Loucy (cell line): Measurements from ENCODE around the gene TMEM132E.

Experiments
- H2AFZ ChIP-seq: fragments of 200-600 bp; sonication (generic); 2 replicates; pipeline ENCODE4 v1.6.0; 2016; ENCODE audit warnings: antibody characterized with exemption, mild to moderate bottlenecking, low read length, moderate library complexity
- H3F3A ChIP-seq: fragments of 200-600 bp; 2 replicates; pipeline ENCODE4 v1.6.0; 2016; ENCODE audit warnings: antibody characterized with exemption, low read depth, mild to moderate bottlenecking
- H3K27me3 ChIP-seq: fragments of 200-600 bp; sonication (generic); 2 replicates; pipeline ENCODE4 v1.6.1; 2014; ENCODE audit warnings: low read length, mild to moderate bottlenecking; ENCODE audit not compliant: insufficient read depth, poor library complexity, severe bottlenecking
- H3K36me3 ChIP-seq: fragments of 200-600 bp; sonication (generic); 2 replicates; pipeline ENCODE4 v1.6.1; 2016; ENCODE audit warnings: low read length; ENCODE audit not compliant: insufficient read depth
- H3K4me1 ChIP-seq: fragments of 200-600 bp; sonication (generic); 2 replicates; pipeline ENCODE4 v1.5.1; 2014; ENCODE audit warnings: low read length, mild to moderate bottlenecking; ENCODE audit not compliant: insufficient read depth, poor library complexity, severe bottlenecking
- H3K4me2 ChIP-seq: fragments of 200-600 bp; sonication (generic); 2 replicates; pipeline ENCODE4 v1.6.0; 2014; ENCODE audit warnings: antibody characterized with exemption, low read length, low read depth, mild to moderate bottlenecking; ENCODE audit not compliant: poor library complexity, severe bottlenecking
- H3K4me3 ChIP-seq: fragments of 200-600 bp; sonication (generic); 2 replicates; pipeline ENCODE4 v1.5.1; 2014; ENCODE audit warnings: low read length, mild to moderate bottlenecking, mixed read lengths; ENCODE audit not compliant: poor library complexity, severe bottlenecking
- H3K79me2 ChIP-seq: fragments of 200-600 bp; sonication (generic); 2 replicates; pipeline ENCODE4 v1.6.1; 2014; ENCODE audit warnings: low read length; ENCODE audit not compliant: insufficient read depth
- H3K9ac ChIP-seq: fragments of 200-600 bp; sonication (generic); 2 replicates; pipeline ENCODE4 v1.6.0; 2014; ENCODE audit warnings: mild to moderate bottlenecking, low read depth, low read length, moderate library complexity; ENCODE audit not compliant: poor library complexity, severe bottlenecking
- H3K9me2 ChIP-seq: fragments of 200-600 bp; sonication (generic); replicated peaks from 2 replicates; pipeline ENCODE4 v1.6.1; 2016; ENCODE audit warnings: low read depth, low read length, mixed read lengths
- H3K9me3 ChIP-seq: fragments of 200-600 bp; sonication (generic); 2 replicates; pipeline ENCODE4 v1.6.1; 2014; ENCODE audit warnings: mild to moderate bottlenecking, antibody characterized with exemption, low read length, low read depth; ENCODE audit not compliant: insufficient read depth
- H4K20me1 ChIP-seq: fragments of 200-600 bp; sonication (generic); 2 replicates; pipeline ENCODE4 v1.6.0; 2014; ENCODE audit warnings: antibody characterized with exemption, low read length, mild to moderate bottlenecking; ENCODE audit not compliant: insufficient read depth, poor library complexity, severe bottlenecking
- CTCF ChIP-seq: fragments of 200-600 bp; sonication (generic); conservative IDR thresholded peaks from 2 replicates; pipeline ENCODE4 v1.5.1; 2014; ENCODE audit warnings: mild to moderate bottlenecking, antibody characterized with exemption, low read length
- EZH2phosphoT487 ChIP-seq: fragments of 200-600 bp; IDR thresholded peaks from 2 replicates; pipeline ENCODE4 v1.6.1; 2018; ENCODE audit warnings: antibody characterized with exemption, mild to moderate bottlenecking, moderate library complexity, borderline replicate concordance

TMEM132E gene

GRCh38 chr17:34624767-34625383, 45.5 kb downstream of the TMEM132E start:
- H3K9me2 ChIP-seq, result no peaks in the 10 kb centered on the region
- no peaks in the 10 kb centered on the region for H4K20me1 ChIP-seq
- H2AFZ ChIP-seq, result no peak overlapping the region
- peaks cover 6% of the 10 kb centered on the region for H3K4me1 ChIP-seq
- H3K79me2 ChIP-seq, result no peaks in the 10 kb centered on the region
- no peak overlapping the region for H3K4me3 ChIP-seq
- no peaks in the 10 kb centered on the region for H3K27me3 ChIP-seq
- H3K9ac ChIP-seq, result no peak overlapping the region
- no peaks in the 10 kb centered on the region for H3F3A ChIP-seq
- H3K4me2 ChIP-seq, result no peak overlapping the region
- H3K9me3 ChIP-seq, result no peaks in the 10 kb centered on the region
- no peaks in the 10 kb centered on the region for H3K36me3 ChIP-seq
- no peak for TF ChIP-seq EZH2phosphoT487
- no peak for TF ChIP-seq CTCF

- Histone ChIP-seq H3K27me3 (no peaks in the 10 kb centered on the region), H3K4me2 (no peak overlapping the region), H4K20me1 (no peaks in the 10 kb centered on the region), H3K9me2 (no peaks in the 10 kb centered on the region), H2AFZ (no peak overlapping the region), H3K9me3 (no peaks in the 10 kb centered on the region), H3F3A (no peaks in the 10 kb centered on the region), H3K36me3 (no peaks in the 10 kb centered on the region), H3K9ac (no peak overlapping the region), H3K4me3 (no peak overlapping the region), H3K4me1 (peaks cover 6% of the 10 kb centered on the region), H3K79me2 (no peaks in the 10 kb centered on the region)
- TF ChIP-seq EZH2phosphoT487 (no peak), CTCF (no peak)
Observed at GRCh38 chr17:34626121-34626681, 46.8 kb downstream of the TMEM132E start.

GRCh38 chr17:34628879-34629278, 49.5 kb downstream of the TMEM132E start:
- no peaks in the 10 kb centered on the region for H3K79me2 ChIP-seq
- H3K4me1 ChIP-seq, result no peaks in the 10 kb centered on the region
- no peak overlapping the region for H3K4me3 ChIP-seq
- TF ChIP-seq CTCF, result no peak
- H3K36me3 ChIP-seq, result no peaks in the 10 kb centered on the region
- H3K9me2 ChIP-seq, result no peaks in the 10 kb centered on the region
- H3K9me3 ChIP-seq, result no peaks in the 10 kb centered on the region
- no peaks in the 10 kb centered on the region for H4K20me1 ChIP-seq
- no peak overlapping the region for H2AFZ ChIP-seq
- no peak overlapping the region for H3K9ac ChIP-seq
- H3F3A ChIP-seq, result no peaks in the 10 kb centered on the region
- H3K27me3 ChIP-seq, result no peaks in the 10 kb centered on the region
- H3K4me2 ChIP-seq, result no peak overlapping the region
